OCI-LY3 (cell line): Measurements from ENCODE around the gene GPSM3.

Experiments used
- CTCF ChIP-seq: fragments of 200-600, 300-600 bp; sonication (generic); IDR thresholded peaks from 2 replicates; pipeline ENCODE4 v1.5.1; 2014; ENCODE audit warnings: antibody characterized with exemption, low read length, low read depth
- EZH2phosphoT487 ChIP-seq: fragments of 200-600 bp; shearing (Covaris generic); IDR thresholded peaks from 2 replicates; pipeline ENCODE4 v1.6.1; 2018; ENCODE audit warnings: antibody characterized with exemption, mixed run types, low read depth

- no peak for TF ChIP-seq CTCF
- no peak for TF ChIP-seq EZH2phosphoT487
These were observed 15.8 kb downstream of the GPSM3 start for GRCh38 chr6:32176476-32177182.
